ENCODE data around the gene GNPTG. TPM values are rescaled to one million over a fixed set of nuclear protein-coding genes. Genes with fewer than 3 reads are reported as not detected.

The GNPTG gene
- total and polyA plus RNA-seq, 8 donors = 30.0 to 87.9 (median 41.5) TPM

DNA sequence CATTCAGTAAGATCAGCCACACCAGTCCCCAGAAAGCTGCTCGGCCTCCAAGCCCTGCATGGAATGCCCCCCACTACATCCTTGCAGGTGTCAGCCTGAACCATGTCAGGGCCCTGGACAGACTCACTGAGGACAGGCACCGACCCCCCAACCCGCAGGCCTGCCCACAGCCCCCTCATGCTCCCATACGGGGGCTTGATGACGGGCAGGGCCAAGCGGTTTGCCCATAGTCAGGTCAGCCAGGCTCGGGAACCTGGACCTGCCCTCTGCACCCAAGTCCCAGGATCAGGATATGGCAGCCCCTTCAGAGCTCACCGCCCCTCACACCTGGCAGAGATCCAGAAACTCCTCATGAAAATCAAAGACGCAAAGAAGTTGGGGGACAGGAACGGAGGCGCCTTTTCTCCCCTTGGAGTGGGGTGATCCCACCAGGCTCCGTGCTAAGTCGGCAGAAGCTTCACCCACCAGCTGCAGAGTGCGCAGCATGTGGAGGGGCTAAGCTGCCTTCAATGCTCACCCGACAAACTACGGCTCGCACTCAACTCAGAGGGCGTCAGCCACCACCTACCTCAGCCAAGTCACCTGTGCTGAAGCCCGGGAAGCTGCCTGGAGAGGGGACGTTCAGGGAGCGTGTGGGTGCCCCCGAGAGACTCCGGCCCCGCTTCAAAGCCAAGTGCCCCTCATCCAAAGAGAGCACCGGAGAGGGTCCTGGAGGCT lies 26.5 kb downstream of the GNPTG start:
- intact Hi-C loops (cut with DNase I; ENCODE audit: low total_unique reads) = no loop called here
- H3K9me3 ChIP-seq = no peaks in the 10 kb centered on the region
- peak overlapping the region; percentile 49 to 64 (median 56) for H3K4me3 ChIP-seq
- H3K4me1 ChIP-seq = peaks cover 20 to 28% (median 27%) of the 10 kb centered on the region in 4 donors
- H3K27me3 ChIP-seq = no peaks in the 10 kb centered on the region
- 88 to 95% (median 94%) methylated on average over 11 to 25 of the region's 25 CpGs for WGBS, 5 donors
- peaks cover 21 to 63% (median 55%) of the 10 kb centered on the region in 4 donors for H3K36me3 ChIP-seq
- no peak for DNase-seq
- TF ChIP-seq, protein P1, sequence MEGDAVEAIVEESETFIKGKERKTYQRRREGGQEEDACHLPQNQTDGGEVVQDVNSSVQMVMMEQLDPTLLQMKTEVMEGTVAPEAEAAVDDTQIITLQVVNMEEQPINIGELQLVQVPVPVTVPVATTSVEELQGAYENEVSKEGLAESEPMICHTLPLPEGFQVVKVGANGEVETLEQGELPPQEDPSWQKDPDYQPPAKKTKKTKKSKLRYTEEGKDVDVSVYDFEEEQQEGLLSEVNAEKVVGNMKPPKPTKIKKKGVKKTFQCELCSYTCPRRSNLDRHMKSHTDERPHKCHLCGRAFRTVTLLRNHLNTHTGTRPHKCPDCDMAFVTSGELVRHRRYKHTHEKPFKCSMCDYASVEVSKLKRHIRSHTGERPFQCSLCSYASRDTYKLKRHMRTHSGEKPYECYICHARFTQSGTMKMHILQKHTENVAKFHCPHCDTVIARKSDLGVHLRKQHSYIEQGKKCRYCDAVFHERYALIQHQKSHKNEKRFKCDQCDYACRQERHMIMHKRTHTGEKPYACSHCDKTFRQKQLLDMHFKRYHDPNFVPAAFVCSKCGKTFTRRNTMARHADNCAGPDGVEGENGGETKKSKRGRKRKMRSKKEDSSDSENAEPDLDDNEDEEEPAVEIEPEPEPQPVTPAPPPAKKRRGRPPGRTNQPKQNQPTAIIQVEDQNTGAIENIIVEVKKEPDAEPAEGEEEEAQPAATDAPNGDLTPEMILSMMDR (IDR thresholded peaks at IDR 0.05) = no peak
- TF ChIP-seq POLR2AphosphoS5 (IDR thresholded peaks at IDR 0.05) = no peak
- TF ChIP-seq EP300 (IDR thresholded peaks at IDR 0.05) = no peak
- TF ChIP-seq POLR2A (IDR thresholded peaks at IDR 0.05) = no peak
- peak overlapping the region in 3 of 5 donors; percentile 82 to 89 (median 84) for H3K27ac ChIP-seq

DNA sequence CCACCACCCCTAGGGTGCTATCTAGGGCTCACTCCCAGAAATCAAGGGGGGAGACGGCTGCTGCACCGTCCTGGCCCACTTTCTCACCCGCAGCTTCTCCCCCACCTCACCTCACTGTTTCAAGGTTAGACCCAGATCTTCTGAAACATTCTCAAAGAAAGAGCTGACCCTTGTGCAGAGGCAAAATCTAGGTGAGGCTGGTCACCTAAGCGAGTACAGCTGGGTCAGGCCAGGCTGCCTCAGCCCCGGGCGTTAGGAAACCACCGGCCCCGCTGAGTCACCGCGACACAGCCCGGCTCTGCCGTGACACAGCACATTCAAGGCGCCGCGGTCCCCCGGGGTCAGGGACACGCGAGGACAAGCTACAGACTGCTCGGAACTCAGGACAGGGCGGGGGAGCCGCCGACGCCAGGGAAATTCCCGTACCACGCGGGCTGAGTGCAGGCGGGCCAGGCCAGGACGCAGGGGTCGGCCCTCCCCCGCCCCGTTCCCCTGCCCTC lies 27.1 kb downstream of the GNPTG start:
- Histone ChIP-seq H3K27ac (peak overlapping the region; percentile 41 to 89 (median 82)), H3K27me3 (no peaks in the 10 kb centered on the region), H3K4me3 (peak overlapping the region; percentile 49 to 64 (median 56)), H3K4me1 (peaks cover 20 to 28% (median 27%) of the 10 kb centered on the region in 4 donors), H3K36me3 (peaks cover 27 to 69% (median 61%) of the 10 kb centered on the region in 4 donors), H3K9me3 (no peaks in the 10 kb centered on the region)
- TF ChIP-seq POLR2A (IDR thresholded peaks at IDR 0.05) (no peak), EP300 (IDR thresholded peaks at IDR 0.05) (peak; percentile 74), POLR2AphosphoS5 (IDR thresholded peaks at IDR 0.05) (peak in 2 of 3 donors; percentile 30 to 79)
- TF ChIP-seq, protein P1 (IDR thresholded peaks at IDR 0.05) = no peak
- intact Hi-C loops (cut with DNase I; ENCODE audit: low total_unique reads) = no loop called here
- 7 to 12% (median 11%) methylated on average over 17 to 31 of the region's 31 CpGs for WGBS, 5 donors
- DNase-seq = peak; percentile 76 to 85

DNA sequence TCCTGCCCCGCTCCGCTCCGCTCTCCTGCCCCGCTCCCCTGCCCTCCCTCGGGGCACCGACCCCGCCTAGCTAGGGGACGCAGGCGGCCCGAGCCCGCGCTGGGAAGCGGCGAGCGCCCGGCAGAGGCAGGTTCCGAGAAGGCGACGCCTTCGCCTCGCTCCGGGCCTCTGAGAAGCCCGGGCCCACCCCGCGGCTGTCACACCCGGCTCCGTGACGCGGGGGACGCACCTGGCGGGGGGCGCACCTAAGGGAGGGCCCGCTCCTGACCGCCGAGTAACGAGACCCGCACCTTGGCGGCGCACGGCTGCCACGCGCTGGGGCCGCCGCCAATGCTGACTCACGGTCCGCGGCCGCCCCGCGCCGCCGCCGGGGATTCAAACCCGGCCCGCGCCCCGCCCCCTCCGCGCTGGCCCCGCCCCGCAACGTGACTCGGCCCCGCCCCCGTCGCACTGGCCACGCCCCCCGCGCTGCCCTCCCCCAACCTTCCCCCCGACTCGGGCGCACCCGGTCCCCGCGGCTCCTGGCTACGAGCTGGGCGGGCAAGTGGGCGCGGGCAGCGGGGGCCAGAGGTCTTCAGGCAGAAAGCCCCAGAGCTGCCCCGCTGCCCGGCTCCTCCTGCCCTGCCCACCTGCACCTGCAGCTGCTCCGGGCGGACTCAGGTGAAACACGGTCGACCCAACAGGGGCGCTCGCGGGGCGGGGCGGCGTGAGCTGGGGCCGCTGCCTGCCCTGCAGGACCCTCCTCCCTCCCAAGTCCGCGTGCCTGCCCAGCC lies 27.8 kb downstream of the GNPTG start:
- DNase-seq = peak; percentile 69 to 83
- H3K36me3 ChIP-seq = peaks cover 30 to 70% (median 63%) of the 10 kb centered on the region in 4 donors
- 2 to 8% (median 5%) methylated on average over 17 to 94 of the region's 95 CpGs for WGBS, 5 donors
- peaks cover 20 to 28% (median 27%) of the 10 kb centered on the region in 4 donors for H3K4me1 ChIP-seq
- intact Hi-C loops (cut with DNase I; ENCODE audit: low total_unique reads) = no loop called here
- no peaks in the 10 kb centered on the region for H3K27me3 ChIP-seq
- peak overlapping the region; percentile 41 to 89 (median 82) for H3K27ac ChIP-seq
- H3K4me3 ChIP-seq = peak overlapping the region; percentile 49 to 64 (median 56)
- no peaks in the 10 kb centered on the region for H3K9me3 ChIP-seq
- TF ChIP-seq, protein P1 (IDR thresholded peaks at IDR 0.05) = no peak
- peak in 1 of 3 donors; percentile 7 for TF ChIP-seq POLR2AphosphoS5 (IDR thresholded peaks at IDR 0.05)
- no peak for TF ChIP-seq EP300 (IDR thresholded peaks at IDR 0.05)
- TF ChIP-seq POLR2A (IDR thresholded peaks at IDR 0.05) = no peak

DNA sequence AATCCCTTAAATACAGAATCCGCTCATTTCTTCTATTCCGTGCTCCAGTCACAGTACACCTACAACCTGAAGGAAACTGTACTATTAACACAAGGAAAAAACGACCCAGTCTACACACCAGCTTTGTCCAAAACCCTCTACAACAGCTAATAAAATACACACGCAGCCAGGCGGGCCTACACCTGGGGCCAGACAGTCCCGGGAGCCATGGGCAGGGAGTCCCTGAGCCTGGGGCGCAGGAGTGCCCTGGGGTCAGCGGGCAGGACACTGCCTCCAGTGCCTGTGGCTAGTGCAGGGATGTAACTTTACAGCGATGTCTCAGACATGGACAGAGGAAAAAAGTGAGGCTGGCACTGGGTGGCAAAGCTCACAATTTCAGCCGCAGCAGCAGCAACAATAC lies 28.5 kb downstream of the GNPTG start:
- WGBS, 5 donors = 73 to 81% (median 76%) methylated on average over 8 to 10 of the region's 10 CpGs
- Histone ChIP-seq H3K27ac (peak overlapping the region in 2 of 5 donors; percentile 82 to 89), H3K4me1 (peaks cover 20 to 28% (median 27%) of the 10 kb centered on the region in 4 donors), H3K4me3 (peak overlapping the region in 2 of 4 donors; percentile 49 to 64), H3K27me3 (no peaks in the 10 kb centered on the region), H3K36me3 (peaks cover 30 to 70% (median 63%) of the 10 kb centered on the region in 4 donors), H3K9me3 (no peaks in the 10 kb centered on the region)
- intact Hi-C loops (cut with DNase I; ENCODE audit: low total_unique reads) = no loop called here
- TF ChIP-seq POLR2AphosphoS5 (IDR thresholded peaks at IDR 0.05) = no peak
- TF ChIP-seq, protein P1 (IDR thresholded peaks at IDR 0.05) = no peak
- no peak for TF ChIP-seq EP300 (IDR thresholded peaks at IDR 0.05)
- TF ChIP-seq POLR2A (IDR thresholded peaks at IDR 0.05) = no peak
- DNase-seq = no peak
